SU-DHL-6 (cell line): ENCODE results near the gene MAPK11.

Experiments used
- H2AFZ ChIP-seq: fragments of 200-600 bp; sonication (generic); 2 replicates; pipeline ENCODE4 v1.6.1; 2014; ENCODE audit warnings: low read depth, mild to moderate bottlenecking, moderate library complexity, mixed read lengths, antibody characterized with exemption, low read length; ENCODE audit not compliant: severe bottlenecking
- H3F3A ChIP-seq: fragments of 200-600 bp; shearing (Covaris generic); 2 replicates; pipeline ENCODE4 v1.6.0; 2016; ENCODE audit warnings: antibody characterized with exemption, mild to moderate bottlenecking; ENCODE audit not compliant: insufficient read depth
- H3K27ac ChIP-seq: fragments of 200-600 bp; sonication (generic); 2 replicates; pipeline ENCODE4 v1.5.1; 2016; ENCODE audit warnings: low read depth, mild to moderate bottlenecking, low read length, moderate library complexity, mixed read lengths
- H3K27me3 ChIP-seq: fragments of 200-600 bp; sonication (generic), shearing (Covaris generic); 2 replicates; pipeline ENCODE4 v1.6.0; 2014; ENCODE audit warnings: mild to moderate bottlenecking, low read length
- H3K36me3 ChIP-seq: fragments of 200-600 bp; sonication (generic); 2 replicates; pipeline ENCODE4 v1.6.1; 2014; ENCODE audit warnings: mild to moderate bottlenecking, low read length, mixed read lengths
- H3K4me2 ChIP-seq: fragments of 300-600, 200-600 bp; shearing (Covaris generic), sonication (generic); 2 replicates; pipeline ENCODE4 v1.6.0; 2014; ENCODE audit warnings: low read length, low read depth, mild to moderate bottlenecking; ENCODE audit not compliant: poor library complexity, severe bottlenecking
- H3K4me3 ChIP-seq: fragments of 200-600 bp; sonication (generic); 2 replicates; pipeline ENCODE4 v1.5.1; 2014; ENCODE audit warnings: antibody characterized with exemption, low read length, mild to moderate bottlenecking, mixed read lengths; ENCODE audit not compliant: insufficient read depth, poor library complexity, severe bottlenecking
- H3K79me2 ChIP-seq: fragments of 200-600 bp; sonication (generic); 2 replicates; pipeline ENCODE4 v1.6.1; 2014; ENCODE audit warnings: mild to moderate bottlenecking, low read length, moderate library complexity; ENCODE audit not compliant: insufficient read depth
- H3K9ac ChIP-seq: fragments of 200-600 bp; sonication (generic); 2 replicates; pipeline ENCODE4 v1.7.0; 2014; ENCODE audit warnings: mild to moderate bottlenecking, low read length
- H3K9me2 ChIP-seq: fragments of 200-600 bp; sonication (generic); replicated peaks from 2 replicates; pipeline ENCODE4 v1.6.1; 2014; ENCODE audit warnings: low read length; ENCODE audit not compliant: insufficient read depth
- H3K9me3 ChIP-seq: fragments of 200-600 bp; sonication (generic); 2 replicates; pipeline ENCODE4 v1.6.1; 2014; ENCODE audit warnings: low read length, mixed read lengths; ENCODE audit not compliant: insufficient read depth
- H4K20me1 ChIP-seq: fragments of 200-600 bp; sonication (generic); 2 replicates; pipeline ENCODE4 v1.6.1; 2014; ENCODE audit warnings: low read depth, mild to moderate bottlenecking, antibody characterized with exemption, low read length, moderate library complexity, mixed read lengths
- CTCF ChIP-seq: fragments of 200-600 bp; sonication (generic); IDR thresholded peaks from one replicate; pipeline ENCODE4 v1.5.1; 2017; ENCODE audit warnings: antibody characterized with exemption, mild to moderate bottlenecking, low read length, moderate library complexity; ENCODE audit not compliant: insufficient read depth, poor library complexity, severe bottlenecking
- EZH2phosphoT487 ChIP-seq: fragments of 200-600 bp; sonication (generic), shearing (Covaris generic); conservative IDR thresholded peaks from 2 replicates; pipeline ENCODE4 v1.6.1; 2018; ENCODE audit warnings: mild to moderate bottlenecking, antibody characterized with exemption, low read length, moderate library complexity, mixed read lengths

The MAPK11 gene

DNA sequence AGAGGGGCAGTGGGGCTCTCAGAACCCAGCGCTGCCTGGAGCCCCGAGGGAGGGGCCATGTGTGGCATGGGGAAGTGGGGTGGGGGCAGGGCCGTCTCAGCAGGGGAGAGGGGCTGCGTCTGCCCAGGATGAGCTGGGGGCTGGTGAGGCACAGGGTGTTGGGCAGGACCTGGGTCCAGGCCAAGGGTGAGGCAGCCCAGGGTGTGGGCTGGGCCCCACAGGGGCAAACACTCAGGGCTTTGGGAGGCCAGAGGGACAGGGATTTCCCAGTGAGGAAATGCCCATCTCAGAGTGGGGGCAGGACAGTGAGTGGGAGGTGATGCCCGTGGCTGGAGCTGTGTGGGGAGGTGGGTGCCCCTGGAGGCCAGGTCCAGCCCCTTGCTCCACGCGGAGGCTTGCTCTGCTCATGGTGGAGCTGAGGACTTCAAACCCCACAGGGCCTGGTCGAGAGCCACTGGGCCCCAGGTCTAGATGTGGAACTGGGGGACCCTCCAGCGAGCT is 31.9 kb upstream of the MAPK11 start:
- Histone ChIP-seq H3K79me2 (no peaks in the 10 kb centered on the region; the same call in 1 of the 2 replicates), H3K9me2 (no peaks in the 10 kb centered on the region), H3K9me3 (no peaks in the 10 kb centered on the region), H3K27me3 (no peaks in the 10 kb centered on the region), H3K4me2 (peak overlapping the region; percentile 54), H4K20me1 (no peaks in the 10 kb centered on the region), H3K4me3 (no peak overlapping the region), H3K27ac (peak overlapping the region; percentile 97), H3F3A (peaks cover 40% of the 10 kb centered on the region), H3K36me3 (no peaks in the 10 kb centered on the region), H2AFZ (no peak overlapping the region), H3K9ac (peak overlapping the region; percentile 65)
- TF ChIP-seq EZH2phosphoT487 (no peak), CTCF (no peak)

- no peaks in the 10 kb centered on the region for H4K20me1 ChIP-seq
- H2AFZ ChIP-seq, result no peak overlapping the region
- H3K27me3 ChIP-seq, result no peaks in the 10 kb centered on the region
- peak overlapping the region; percentile 54 for H3K4me2 ChIP-seq
- H3K9ac ChIP-seq, result peak overlapping the region; percentile 65
- no peaks in the 10 kb centered on the region for H3K9me3 ChIP-seq
- no peaks in the 10 kb centered on the region for H3K36me3 ChIP-seq
- H3K9me2 ChIP-seq, result no peaks in the 10 kb centered on the region
- H3F3A ChIP-seq, result peaks cover 40% of the 10 kb centered on the region
- no peak for TF ChIP-seq CTCF
- no peak overlapping the region for H3K4me3 ChIP-seq
- H3K27ac ChIP-seq, result peak overlapping the region; percentile 97
- no peaks in the 10 kb centered on the region; the same call in 1 of the 2 replicates for H3K79me2 ChIP-seq
Measured at GRCh38 chr22:50301581-50301991, 31.4 kb upstream of the MAPK11 start.

GRCh38 chr22:50300620-50301257 is 30.6 kb upstream of the MAPK11 start:
- H3K79me2 ChIP-seq, result no peaks in the 10 kb centered on the region; the same call in 1 of the 2 replicates
- no peaks in the 10 kb centered on the region for H3K36me3 ChIP-seq
- TF ChIP-seq EZH2phosphoT487 (no peak), CTCF (no peak)
- H3K27me3 ChIP-seq, result no peaks in the 10 kb centered on the region
- H3K9me2 ChIP-seq, result no peaks in the 10 kb centered on the region
- H3K4me3 ChIP-seq, result peak overlapping the region; percentile 39
- peak overlapping the region; percentile 65 for H3K9ac ChIP-seq
- H3K27ac ChIP-seq, result peak overlapping the region; percentile 97
- H3K9me3 ChIP-seq, result no peaks in the 10 kb centered on the region
- H2AFZ ChIP-seq, result no peak overlapping the region
- H4K20me1 ChIP-seq, result no peaks in the 10 kb centered on the region
- peak overlapping the region; percentile 54 for H3K4me2 ChIP-seq
- peaks cover 34% of the 10 kb centered on the region for H3F3A ChIP-seq
